Right lung (tissue), 5 donors: Measurements from ENCODE around the gene PLA2G4B. TPM values are rescaled to one million over a fixed set of nuclear protein-coding genes. Genes with fewer than 3 reads are reported as not detected.
A peak's percentile ranks its signal among the peaks of the same experiment; 100 is the strongest.

ENCODE experiments used
- DNase-seq, 2 donors: peaks; one replicate each; pipeline ENCODE4 v3.0.0-alpha.2; 2013
- polyA plus RNA-seq, 5 donors: library from polyadenylated mRNA; unstranded; fragments of 120-200 nt; gene quantifications; one replicate each; pipeline versions ENCODE4 v1.2.1 to v1.2.3, GENCODE V29; 2013; ENCODE audit warnings: inconsistent platforms in 1 of 5, low replicate concordance in 1 of 5; ENCODE audit not compliant: insufficient read length in 5 of 5, insufficient read depth in 1 of 5

PLA2G4B gene
- polyA plus RNA-seq, 5 donors = 9.7 to 19.2 (median 12.7) TPM

- no peak for DNase-seq
Measured at GRCh38 chr15:41885841-41886240, 47.2 kb downstream of the PLA2G4B start.

GRCh38 chr15:41886741-41887140 lies 48.1 kb downstream of the PLA2G4B start:
- no peak for DNase-seq

- DNase-seq = no peak
Measured at GRCh38 chr15:41887161-41887560, 48.5 kb downstream of the PLA2G4B start.

DNA sequence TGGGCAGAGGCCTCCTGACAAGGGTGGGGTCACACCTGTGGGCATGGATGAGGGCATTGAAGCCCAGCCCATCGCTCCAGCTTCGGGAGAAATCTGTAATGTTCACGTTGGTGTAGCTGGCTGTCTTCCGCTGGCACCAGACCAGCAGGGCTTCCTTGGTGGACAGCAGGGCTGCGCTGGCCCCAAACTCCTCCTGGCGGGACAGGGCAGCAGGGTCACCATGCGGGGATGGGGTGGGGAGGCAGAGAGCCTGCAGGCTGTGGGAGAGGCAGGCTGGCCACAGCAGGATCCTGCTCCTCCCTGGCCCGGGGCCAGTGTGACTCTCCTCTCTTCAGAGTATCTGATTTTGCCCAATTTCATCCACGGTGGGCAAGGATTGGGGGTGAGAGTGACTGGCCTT lies 49.2 kb downstream of the PLA2G4B start:
- no peak for DNase-seq

GRCh38 chr15:41888662-41889253 lies 50.1 kb downstream of the PLA2G4B start:
- no peak for DNase-seq

- DNase-seq = no peak
Measured at GRCh38 chr15:41890050-41890690, 51.5 kb downstream of the PLA2G4B start.

GRCh38 chr15:41891226-41891625 lies 52.6 kb downstream of the PLA2G4B start:
- no peak for DNase-seq

GRCh38 chr15:41891946-41892345 lies 53.3 kb downstream of the PLA2G4B start:
- no peak for DNase-seq

DNA sequence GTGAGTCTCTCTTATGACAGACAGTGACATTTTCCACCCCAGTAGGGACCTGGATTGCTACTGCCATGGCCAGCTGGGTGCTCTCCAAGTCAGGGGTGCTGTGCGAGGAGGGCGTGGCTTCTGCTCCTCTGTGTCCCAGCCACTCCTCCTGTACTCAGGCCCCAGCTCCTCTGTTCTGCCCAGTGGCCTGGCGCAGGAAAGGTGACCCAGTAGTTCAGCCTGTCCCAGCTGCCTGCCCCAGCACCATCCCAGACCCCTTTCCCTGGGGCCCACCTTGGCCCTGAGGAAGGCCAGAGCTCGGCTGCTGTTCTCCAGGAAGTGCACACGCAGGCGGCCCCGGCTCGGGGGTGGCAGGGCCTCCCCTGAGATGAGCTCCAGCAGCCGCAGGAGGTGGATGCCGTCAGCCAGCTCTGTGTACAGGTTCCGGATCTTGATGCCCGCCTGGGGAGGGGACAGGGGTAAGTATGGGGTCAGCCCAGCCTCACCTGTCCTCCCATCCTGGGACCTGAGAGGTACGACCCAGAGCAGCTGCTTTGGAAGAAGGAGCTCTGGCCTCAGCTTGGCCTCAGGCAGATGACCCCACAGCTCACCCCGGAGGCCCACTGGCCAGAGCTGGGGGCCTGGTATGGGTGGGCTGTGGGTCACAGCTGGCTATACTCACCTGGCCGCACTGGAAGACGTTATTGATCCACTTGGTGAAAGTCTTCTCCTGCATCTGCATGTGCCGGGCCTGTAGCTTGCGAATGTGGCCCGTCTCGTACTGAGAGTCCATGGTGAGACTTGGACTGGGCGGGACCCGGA lies 54.2 kb downstream of the PLA2G4B start:
- DNase-seq = no peak

GRCh38 chr15:41893422-41894250 lies 55.0 kb downstream of the PLA2G4B start, which contains the start of gene SPTBN5:
SPTBN5 (minus strand) TSS chr15:41894053; CDS start chr15:41893497, 556 bp downstream.
- DNase-seq = no peak

DNA sequence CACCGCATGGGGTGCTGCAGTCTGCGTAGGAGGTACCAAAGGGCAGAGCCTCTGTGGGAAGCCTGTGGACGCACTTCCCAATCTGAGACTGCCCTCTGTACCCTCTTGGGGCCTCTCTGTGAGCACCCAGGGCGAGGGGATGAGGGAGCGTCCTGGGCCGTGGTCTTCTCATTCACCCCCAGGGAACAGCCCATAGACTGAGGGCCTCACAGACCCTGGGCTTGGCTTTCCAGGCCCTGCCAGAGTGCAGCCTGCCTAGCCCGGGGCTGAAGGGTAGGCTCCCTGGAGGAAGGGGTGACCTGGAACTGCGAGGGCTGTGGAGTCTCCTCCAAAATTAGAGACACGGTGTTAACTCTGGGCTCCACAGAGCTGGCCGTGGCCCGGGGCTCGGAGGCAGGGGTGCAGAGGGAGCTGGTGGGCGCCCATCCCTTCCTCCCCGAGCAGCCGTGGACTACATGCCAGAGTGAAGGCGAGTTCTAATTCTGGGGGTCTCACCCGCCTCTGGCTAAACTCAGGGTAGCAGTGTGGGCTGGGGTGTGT lies 55.7 kb downstream of the PLA2G4B start:
- no peak for DNase-seq

DNA sequence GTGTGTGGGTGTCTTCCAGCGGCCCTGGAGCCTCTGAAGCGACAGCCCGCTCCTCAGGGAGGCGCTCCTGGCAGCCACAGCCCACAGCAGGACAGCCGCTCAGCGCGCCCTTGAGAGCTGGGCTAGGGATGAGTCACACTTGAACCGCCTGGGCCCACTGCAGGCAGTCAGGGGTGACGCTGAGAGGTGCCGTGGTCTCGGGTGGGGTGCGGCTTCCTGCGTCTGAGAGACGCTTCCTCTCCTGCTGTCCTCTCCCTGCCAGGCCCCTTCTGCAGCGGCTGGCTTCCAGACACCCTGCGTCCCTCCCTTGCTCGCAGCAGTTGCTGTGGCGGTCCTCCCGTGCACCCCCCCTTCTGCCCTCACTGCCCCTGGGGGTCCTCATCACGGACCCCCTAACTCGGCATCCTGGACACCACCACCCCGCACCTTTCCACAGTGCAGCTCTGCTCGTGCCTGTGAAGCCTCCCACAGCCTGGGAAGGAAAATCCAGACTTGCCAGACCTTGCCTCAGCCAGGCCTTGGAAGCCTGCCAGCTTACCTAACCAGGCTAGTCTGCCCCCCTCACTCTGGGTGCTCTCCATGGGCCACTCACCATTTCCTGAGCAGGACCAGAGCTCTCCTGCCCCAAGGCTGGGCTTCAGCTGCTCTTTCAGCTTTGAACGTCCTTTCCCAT lies 56.3 kb downstream of the PLA2G4B start:
- peak in 1 of 2 donors; percentile 26 for DNase-seq

GRCh38 chr15:41895491-41895890 lies 56.8 kb downstream of the PLA2G4B start:
- DNase-seq = no peak

GRCh38 chr15:41895957-41896356 lies 57.3 kb downstream of the PLA2G4B start:
- DNase-seq = no peak

GRCh38 chr15:41896566-41896965 lies 57.9 kb downstream of the PLA2G4B start:
- no peak for DNase-seq

GRCh38 chr15:41897363-41897799 lies 58.7 kb downstream of the PLA2G4B start:
- peak in 1 of 2 donors; percentile 33 for DNase-seq
